Embryonic facial prominence (tissue), 1 donor: ENCODE measurements around the gene TWF2.

Experiments used
- DNase-seq: peaks from one replicate; pipeline ENCODE4 v3.0.0-alpha.2; 2016; ENCODE audit errors: extremely low spot score

TWF2 gene

DNA sequence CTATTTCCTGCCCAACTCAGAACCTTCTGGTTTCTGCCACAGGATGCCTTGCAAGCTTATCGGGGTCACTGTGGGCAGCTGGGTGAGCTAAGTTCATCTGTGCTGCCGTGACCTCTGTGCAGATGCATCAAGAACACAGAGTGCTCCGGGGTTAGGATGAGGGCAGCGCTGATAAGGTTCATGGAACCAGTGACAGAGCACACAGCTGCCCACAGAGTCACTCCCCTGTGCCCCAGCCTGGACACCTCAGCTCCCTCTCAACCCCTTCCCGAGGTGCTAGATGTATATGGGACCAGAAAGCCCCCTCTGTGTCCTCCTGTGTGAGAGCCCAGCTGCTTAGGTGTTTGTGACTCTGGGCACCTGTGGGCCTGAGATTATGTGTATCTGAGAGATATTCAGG lies 56.8 kb downstream of the TWF2 start:
- DNase-seq, result no peak

DNA sequence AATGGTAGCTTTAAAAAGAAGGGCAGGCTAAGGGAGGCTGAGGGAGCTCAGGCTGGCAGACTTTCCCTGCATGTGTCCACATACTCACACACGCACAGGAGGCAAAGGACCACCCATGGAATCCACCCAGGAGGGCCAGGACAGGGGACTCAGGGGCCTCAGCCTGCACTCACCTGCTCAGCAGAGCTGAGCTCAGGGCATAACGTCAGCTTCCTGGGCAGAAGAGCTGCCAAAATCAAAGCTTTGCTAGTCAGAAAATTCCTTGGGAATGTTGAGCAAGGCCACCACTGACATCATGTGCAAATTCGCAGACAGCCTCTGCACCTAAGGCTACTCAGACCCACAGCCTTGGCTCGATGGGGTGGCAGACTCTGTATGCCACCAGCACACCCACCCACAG lies 57.4 kb downstream of the TWF2 start:
- no peak for DNase-seq
